Jurkat, Clone E6-1 (cell line): Measurements from ENCODE around the gene FRG1.
"Not testable (repeated sequence)": the region's sequence is repeated elsewhere in the genome, so short reads cannot be mapped to it uniquely, and the experiment has no call there.

Source experiments
- DNase-seq: peaks from one replicate; pipeline ENCODE4 v3.0.0-alpha.2; 2011; ENCODE audit warnings: low read depth, low spot score
- H3K4me3 ChIP-seq: 2 replicates; pipeline ENCODE4 v1.5.1; 2011; ENCODE audit warnings: mild to moderate bottlenecking, low read length, control low read depth, moderate library complexity

The FRG1 gene

DNA sequence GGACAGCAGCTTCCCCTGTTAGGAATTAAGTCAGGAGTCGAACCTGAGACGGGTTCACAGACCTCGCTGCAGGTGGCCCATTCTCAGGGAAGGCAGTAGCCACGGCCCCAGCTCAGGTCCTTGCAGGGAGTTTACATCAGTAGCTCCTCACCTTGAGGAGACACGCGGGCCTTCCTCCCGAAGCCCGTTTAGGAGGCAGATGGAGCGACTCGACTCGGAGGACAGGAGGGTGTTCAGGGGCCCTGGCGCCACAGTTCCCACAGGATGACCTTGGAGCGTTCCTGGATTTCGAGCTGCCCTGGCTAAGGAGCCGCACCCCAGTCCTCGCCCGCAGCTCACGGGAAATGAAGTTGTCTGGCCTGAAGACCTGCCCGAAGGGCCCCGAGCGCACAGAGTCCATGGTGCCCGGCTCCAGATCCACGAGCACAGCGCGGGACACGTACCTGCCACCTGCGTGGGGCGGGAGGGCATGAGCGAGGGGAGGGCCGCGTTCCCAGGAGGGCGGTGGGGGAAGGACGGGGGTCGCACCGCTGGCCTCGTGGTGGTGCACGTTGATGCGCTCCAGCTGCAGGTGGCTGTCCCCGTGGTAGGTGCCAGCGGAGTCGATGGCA lies 43.3 kb downstream of the FRG1 start:
- DNase-seq, H3K4me3 ChIP-seq: not testable (repeated sequence)

DNA sequence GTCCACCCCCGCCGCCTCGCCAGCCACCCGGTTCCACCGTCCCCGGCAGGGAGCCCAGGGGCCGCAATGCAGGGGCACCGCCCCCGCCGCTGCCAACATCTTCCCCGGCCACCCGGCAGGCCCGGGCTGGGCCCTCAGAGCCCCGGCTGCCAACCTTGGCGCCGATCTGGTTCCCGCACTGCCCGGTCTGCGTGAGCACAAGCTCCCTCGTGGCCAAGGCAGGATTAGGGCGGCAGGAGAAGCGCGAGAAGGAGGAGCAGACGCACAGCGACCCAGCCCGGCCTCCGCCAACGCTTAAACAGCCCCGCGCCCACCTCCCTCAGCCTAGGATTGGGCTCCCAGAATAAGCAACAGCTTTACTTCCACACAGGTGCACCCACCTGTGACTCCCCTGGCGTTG lies 44.0 kb downstream of the FRG1 start:
- not testable (repeated sequence) for H3K4me3 ChIP-seq, DNase-seq

DNA sequence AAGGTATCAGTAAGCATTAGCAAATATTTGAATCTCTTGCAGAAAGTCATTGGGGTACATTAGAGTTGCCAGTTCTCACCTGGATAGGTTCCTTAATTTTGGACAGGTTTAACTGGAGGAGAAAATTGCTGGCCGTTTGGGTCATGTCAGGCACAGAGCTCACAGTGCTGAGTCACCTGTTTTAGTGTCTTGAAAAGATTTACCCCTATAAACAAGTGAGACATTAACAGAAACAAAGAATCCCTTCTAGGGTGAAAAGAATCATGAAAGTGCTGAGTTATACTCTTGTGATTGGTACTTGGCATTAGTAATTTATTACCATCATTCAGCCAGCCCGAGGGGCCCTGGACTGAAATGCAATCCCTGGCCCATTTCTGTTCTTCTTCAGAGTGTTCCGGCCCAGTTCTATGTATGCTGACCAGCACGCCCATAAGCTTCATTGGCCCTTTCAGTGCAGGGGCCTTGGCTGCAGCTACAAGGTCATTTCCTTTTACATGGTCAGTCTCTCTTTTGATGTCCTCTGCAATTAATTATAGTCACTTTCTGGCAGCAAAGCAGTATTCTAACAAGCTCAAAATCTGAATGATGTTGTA lies 45.1 kb downstream of the FRG1 start:
- not testable (repeated sequence) for H3K4me3 ChIP-seq, DNase-seq

DNA sequence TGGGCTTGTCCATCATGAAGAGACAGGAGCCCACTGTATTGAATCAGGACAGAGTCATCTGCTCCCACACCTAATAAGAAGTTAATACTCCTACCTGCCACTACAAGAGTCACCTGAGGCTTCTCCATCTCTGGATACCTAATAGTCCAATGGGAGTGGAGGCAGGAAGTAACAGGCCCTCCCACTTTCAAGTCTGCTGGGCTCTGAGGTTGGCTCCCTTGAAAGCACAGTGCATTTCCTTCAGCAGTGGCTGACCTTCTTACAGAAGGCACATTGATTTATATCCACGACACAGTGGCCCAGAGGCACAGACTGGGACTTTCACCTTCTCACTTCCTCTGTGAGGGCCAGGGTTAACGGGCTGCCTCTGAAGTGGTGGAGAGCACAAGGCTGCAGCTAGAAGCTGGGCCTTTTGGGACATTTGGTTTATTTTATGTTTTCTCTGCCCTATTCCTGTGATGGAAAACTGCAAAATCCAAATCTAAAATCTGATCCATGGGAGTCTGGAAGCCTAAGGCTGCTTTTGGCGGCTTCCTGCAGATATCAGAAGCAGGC lies 48.3 kb downstream of the FRG1 start:
- DNase-seq: no peak
- H3K4me3 ChIP-seq: no peak overlapping the region

DNA sequence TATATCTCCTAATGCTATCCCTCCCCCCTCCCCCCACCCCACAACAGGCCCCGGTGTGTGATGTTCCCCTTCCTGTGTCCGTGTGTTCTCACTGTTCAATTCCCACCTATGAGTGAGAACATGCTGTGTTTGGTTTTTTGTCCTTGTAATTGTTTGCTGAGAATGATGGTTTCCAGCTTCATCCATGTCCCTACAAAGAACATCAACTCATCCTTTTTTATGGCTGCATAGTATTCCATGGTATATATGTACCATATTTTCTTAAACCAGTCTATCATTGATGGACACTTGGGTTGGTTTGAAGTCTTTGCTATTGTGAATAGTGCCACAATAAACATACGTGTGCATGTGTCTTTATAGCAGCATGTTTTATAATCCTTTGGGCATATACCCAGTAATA lies 49.3 kb downstream of the FRG1 start:
- not testable (repeated sequence) for DNase-seq, H3K4me3 ChIP-seq
